ENCODE measurements around the gene S1PR1.

S1PR1 gene

DNA sequence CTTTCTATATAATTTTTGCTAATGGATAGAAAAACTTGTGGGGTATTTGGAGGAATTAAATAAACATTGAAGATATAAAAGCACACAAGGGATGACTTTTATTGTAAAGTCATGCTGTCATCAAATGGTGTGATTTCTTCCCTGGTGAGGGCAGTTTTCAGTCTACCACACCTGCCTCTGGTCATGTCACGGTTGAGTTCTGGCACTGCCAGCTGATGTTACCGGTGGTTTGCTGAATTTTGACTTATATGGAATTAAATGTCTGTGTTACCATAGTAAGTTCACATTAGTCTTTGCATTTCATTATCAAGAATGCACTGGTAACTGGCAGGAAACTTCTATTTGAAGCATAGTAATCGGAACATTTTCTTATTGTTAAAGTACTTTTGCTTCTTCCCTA lies 13.4 kb downstream of the S1PR1 start:
- H3K36me3 ChIP-seq (ENCODE audit: control insufficient read depth, insufficient read depth, low read length): no peaks in the 10 kb centered on the region
- no peak overlapping the region for H3K9ac ChIP-seq (ENCODE audit: low read length)
- no peaks in the 10 kb centered on the region for H3K27me3 ChIP-seq (ENCODE audit: control insufficient read depth, insufficient read depth, low read length)
- H3K4me1 ChIP-seq (ENCODE audit: control insufficient read depth, insufficient read depth, low read length): no peaks in the 10 kb centered on the region; the same call in 1 of the 2 replicates
- H3K9me3 ChIP-seq (ENCODE audit: control insufficient read depth, insufficient read depth, low read depth, low read length): no peaks in the 10 kb centered on the region
- no peak overlapping the region for H3K27ac ChIP-seq (ENCODE audit: low read depth, low read length)
- no peak overlapping the region for H3K4me3 ChIP-seq (ENCODE audit: low read depth, low read length)

DNA sequence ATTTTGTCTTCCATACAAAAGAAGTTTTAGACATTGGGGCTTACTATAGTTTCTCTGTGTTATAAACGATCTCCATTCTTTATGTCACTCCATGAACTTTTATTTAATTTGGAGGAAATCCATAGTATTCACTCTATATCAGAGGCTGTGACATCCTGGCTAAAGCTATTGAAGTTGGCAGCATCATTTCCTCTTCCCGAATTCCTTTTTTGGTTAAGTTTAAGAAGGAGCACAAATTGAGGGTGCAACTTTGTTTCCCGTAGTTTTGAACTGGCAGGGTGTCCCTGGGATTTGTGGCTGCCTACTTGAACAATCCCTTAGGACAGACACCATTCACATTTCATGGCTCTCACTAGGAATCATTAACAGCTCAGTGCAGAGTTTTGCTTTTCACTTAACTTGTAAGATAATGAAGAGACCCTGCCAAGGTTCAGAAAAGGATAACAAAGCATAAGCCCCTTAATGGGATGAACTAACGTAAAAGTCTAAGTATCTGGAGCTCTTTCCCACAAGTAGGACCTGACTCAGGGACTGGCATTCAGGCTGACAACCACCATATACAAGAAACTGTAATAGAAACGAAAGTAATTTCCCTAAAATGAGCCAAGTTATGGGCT lies 13.9 kb downstream of the S1PR1 start:
- Histone ChIP-seq H3K36me3 (ENCODE audit: control insufficient read depth, insufficient read depth, low read length) (no peaks in the 10 kb centered on the region), H3K9ac (ENCODE audit: low read length) (no peak overlapping the region), H3K9me3 (ENCODE audit: control insufficient read depth, insufficient read depth, low read depth, low read length) (no peaks in the 10 kb centered on the region), H3K4me1 (ENCODE audit: control insufficient read depth, insufficient read depth, low read length) (no peaks in the 10 kb centered on the region; the same call in 1 of the 2 replicates), H3K27ac (ENCODE audit: low read depth, low read length) (no peak overlapping the region), H3K27me3 (ENCODE audit: control insufficient read depth, insufficient read depth, low read length) (no peaks in the 10 kb centered on the region), H3K4me3 (ENCODE audit: low read depth, low read length) (no peak overlapping the region)

DNA sequence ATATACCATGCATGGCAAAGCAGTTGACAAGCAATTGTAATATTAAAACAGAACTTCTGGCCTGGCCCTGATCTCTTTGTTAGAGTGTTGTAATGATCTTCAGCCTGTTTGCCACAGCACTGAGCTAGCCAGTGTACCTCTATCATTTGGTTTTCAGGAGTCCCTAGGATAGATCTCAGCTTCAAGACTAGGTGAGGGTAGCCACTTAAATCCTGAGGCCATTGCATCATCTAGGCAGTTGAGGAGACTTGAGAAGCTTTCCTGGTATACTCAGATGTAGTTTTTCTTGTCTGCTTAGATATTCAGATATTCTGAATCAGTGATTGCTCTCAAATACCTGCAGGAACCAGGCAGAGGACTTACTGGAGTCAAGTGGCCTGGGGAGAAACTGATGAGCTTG lies 14.7 kb downstream of the S1PR1 start:
- Histone ChIP-seq H3K27me3 (ENCODE audit: control insufficient read depth, insufficient read depth, low read length) (no peaks in the 10 kb centered on the region), H3K9ac (ENCODE audit: low read length) (no peak overlapping the region), H3K36me3 (ENCODE audit: control insufficient read depth, insufficient read depth, low read length) (no peaks in the 10 kb centered on the region), H3K4me3 (ENCODE audit: low read depth, low read length) (no peak overlapping the region), H3K27ac (ENCODE audit: low read depth, low read length) (no peak overlapping the region), H3K4me1 (ENCODE audit: control insufficient read depth, insufficient read depth, low read length) (no peaks in the 10 kb centered on the region; the same call in 1 of the 2 replicates), H3K9me3 (ENCODE audit: control insufficient read depth, insufficient read depth, low read depth, low read length) (no peaks in the 10 kb centered on the region)

DNA sequence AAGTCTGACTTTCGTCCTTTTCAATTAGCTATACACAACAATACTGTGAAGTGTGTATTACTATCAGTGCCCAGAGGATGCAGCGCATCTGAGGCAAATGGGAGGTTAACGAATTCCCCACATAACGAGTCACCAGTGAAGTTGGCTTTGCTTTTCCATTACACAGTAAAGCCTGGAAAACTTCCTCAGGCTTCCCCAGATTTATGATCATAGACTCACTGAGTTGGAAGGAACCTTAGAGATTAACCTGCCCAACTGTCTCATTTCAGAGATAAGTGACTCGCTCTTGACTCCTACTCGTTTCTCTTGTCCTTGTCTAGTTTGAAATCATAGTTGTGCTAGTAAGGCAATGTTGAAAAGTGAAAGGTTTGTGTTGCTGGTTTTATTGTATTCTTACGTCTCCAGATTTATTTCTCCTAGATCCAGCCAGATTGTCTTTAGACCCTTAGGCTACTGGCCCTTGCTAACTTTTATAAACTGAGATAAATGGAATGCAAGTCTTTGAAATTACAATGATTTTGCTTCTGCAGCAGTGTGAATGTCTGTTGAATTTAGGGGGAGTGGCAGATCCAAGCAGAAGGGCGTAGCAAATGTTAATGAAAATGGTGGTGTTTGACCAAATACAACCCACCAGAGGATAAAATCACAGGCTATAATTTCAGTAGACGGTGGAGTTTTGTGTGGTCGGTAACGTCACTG lies 17.3 kb downstream of the S1PR1 start:
- Histone ChIP-seq H3K27ac (ENCODE audit: low read depth, low read length) (no peak overlapping the region), H3K9me3 (ENCODE audit: control insufficient read depth, insufficient read depth, low read depth, low read length) (no peaks in the 10 kb centered on the region), H3K9ac (ENCODE audit: low read length) (no peak overlapping the region), H3K4me1 (ENCODE audit: control insufficient read depth, insufficient read depth, low read length) (peaks cover 10% of the 10 kb centered on the region; the same call in 1 of the 2 replicates), H3K4me3 (ENCODE audit: low read depth, low read length) (no peak overlapping the region), H3K36me3 (ENCODE audit: control insufficient read depth, insufficient read depth, low read length) (no peaks in the 10 kb centered on the region), H3K27me3 (ENCODE audit: control insufficient read depth, insufficient read depth, low read length) (no peaks in the 10 kb centered on the region)

DNA sequence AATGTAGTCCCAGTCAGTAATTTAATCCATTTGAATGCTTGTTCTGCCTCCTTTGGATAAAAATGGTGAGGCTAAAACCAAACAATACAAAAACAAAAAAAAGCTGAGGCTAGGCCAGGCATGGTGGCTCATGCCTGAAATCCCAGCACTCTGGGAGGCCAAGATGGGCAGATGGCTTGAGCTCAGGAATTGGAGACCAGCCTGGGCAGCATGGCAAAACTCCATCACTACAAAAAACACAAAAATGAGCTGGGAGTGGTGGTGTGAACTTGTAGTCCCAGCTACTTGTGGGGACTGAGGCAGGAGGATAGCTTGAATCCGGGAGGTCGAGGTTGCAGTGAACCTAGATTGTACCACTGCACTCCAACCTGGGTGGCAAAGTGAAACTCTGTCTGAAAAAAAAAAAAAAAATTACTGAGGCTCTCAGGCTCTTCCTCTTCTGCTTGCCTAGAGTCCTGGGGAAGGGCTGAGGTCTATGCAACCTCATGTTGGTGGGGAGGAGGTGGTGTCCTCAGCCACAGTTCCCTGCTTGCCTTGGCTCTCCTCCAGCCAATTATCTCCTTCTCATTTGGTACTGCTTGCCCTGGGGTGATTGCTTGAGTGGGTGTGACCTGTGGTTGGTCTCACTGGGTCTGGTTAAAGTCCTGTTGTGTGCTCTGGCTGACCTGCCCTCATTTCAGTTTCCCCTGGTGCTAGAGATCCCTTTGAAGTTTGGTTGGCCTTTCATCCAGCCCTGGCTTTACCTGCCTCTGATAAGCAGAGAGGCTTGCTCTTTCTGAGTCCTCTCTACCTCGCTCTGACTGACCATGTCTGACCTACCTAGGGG lies 20.9 kb downstream of the S1PR1 start:
- Histone ChIP-seq H3K36me3 (ENCODE audit: control insufficient read depth, insufficient read depth, low read length) (no peaks in the 10 kb centered on the region), H3K27ac (ENCODE audit: low read depth, low read length) (no peak overlapping the region), H3K4me3 (ENCODE audit: low read depth, low read length) (no peak overlapping the region), H3K9me3 (ENCODE audit: control insufficient read depth, insufficient read depth, low read depth, low read length) (no peaks in the 10 kb centered on the region), H3K4me1 (ENCODE audit: control insufficient read depth, insufficient read depth, low read length) (peaks cover 10% of the 10 kb centered on the region; the same call in 1 of the 2 replicates), H3K27me3 (ENCODE audit: control insufficient read depth, insufficient read depth, low read length) (no peaks in the 10 kb centered on the region), H3K9ac (ENCODE audit: low read length) (no peak overlapping the region)

DNA sequence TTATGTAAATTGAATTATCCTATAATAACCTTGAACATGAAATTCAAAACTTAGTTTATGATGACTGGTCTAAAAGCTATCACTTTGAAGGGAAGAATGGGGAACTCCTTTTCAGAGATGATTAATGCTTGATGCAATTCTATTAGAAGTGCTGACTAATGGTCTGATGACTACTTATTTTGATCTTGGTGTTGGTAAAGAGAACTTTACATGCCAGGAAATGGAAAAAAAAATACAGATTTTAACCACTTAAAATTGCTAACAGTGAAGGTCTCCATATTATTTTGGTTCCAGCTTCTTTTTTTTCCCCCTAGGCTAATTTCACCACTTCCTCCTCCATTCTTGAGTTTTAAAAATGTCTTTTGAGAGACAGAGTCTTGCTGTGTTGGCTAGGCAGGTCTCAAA lies 22.9 kb downstream of the S1PR1 start:
- H3K9ac ChIP-seq (ENCODE audit: low read length): no peak overlapping the region
- no peak overlapping the region for H3K27ac ChIP-seq (ENCODE audit: low read depth, low read length)
- H3K36me3 ChIP-seq (ENCODE audit: control insufficient read depth, insufficient read depth, low read length): no peaks in the 10 kb centered on the region
- peaks cover 10% of the 10 kb centered on the region; the same call in 1 of the 2 replicates for H3K4me1 ChIP-seq (ENCODE audit: control insufficient read depth, insufficient read depth, low read length)
- H3K4me3 ChIP-seq (ENCODE audit: low read depth, low read length): no peak overlapping the region
- no peaks in the 10 kb centered on the region for H3K9me3 ChIP-seq (ENCODE audit: control insufficient read depth, insufficient read depth, low read depth, low read length)
- no peaks in the 10 kb centered on the region for H3K27me3 ChIP-seq (ENCODE audit: control insufficient read depth, insufficient read depth, low read length)

DNA sequence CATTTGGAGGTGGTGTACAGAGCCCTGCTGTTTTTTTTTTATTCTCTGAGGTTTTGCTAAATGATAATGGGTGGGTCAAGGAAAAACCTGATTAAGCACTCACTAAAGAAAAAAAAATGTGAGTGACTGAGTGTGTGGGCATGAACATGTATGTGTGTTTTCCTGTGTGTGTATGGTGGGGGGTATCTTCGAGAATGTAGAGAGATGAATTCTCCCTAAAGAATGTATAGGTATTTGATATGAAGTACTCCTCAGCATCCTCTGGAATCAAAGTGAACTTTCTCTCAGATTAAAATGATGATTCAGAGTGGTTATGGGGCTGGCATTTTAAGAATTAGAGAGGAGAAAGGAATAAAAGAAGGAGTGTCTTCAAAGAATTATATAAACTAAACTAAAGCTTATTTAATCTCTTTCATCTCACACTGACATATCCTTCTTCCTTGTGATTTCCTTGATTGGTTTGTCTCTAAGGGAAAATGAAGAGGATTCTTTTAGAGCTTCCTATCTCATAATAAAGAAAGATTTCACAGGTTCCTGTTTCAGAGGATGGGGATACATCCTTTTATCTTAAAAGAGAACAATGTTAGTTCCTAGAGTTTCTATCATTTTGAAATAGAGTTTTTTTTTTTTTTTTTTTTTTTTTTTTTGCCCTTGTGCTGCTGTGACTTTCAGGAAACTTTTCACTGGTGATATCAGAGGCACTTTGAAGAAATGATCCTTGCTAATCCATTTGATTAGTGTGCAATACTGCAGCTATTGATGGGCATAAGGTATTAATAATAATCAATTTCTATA lies 23.9 kb downstream of the S1PR1 start:
- H3K27ac ChIP-seq (ENCODE audit: low read depth, low read length): no peak overlapping the region

DNA sequence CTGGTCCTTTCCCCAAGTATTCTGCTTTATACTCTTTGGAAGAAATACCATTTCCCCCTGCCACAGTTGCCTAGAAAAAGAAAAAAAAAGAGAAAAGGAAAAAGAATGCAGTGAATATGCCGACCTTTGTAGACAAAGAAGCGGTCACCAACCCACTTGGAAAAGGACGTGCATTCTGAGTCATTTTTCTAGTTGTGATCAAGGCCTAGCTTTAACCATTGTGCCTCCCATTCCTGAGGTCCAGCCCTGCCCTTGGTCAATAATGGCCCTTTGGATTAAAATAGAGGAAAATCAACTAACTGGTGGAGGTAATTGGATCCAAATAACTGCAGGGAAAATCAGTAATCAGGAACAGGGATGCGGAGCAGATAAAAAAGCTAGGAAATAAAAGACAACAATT lies 24.8 kb downstream of the S1PR1 start:
- H3K9me3 ChIP-seq (ENCODE audit: control insufficient read depth, insufficient read depth, low read depth, low read length): no peaks in the 10 kb centered on the region

More for the DNA sequence above, 23.9 kb downstream of the S1PR1 start:
- Histone ChIP-seq H3K9ac (ENCODE audit: low read length) (no peak overlapping the region), H3K27me3 (ENCODE audit: control insufficient read depth, insufficient read depth, low read length) (no peaks in the 10 kb centered on the region), H3K4me3 (ENCODE audit: low read depth, low read length) (no peak overlapping the region), H3K36me3 (ENCODE audit: control insufficient read depth, insufficient read depth, low read length) (no peaks in the 10 kb centered on the region), H3K4me1 (ENCODE audit: control insufficient read depth, insufficient read depth, low read length) (peaks cover 10% of the 10 kb centered on the region; the same call in 1 of the 2 replicates), H3K9me3 (ENCODE audit: control insufficient read depth, insufficient read depth, low read depth, low read length) (no peaks in the 10 kb centered on the region)

DNA sequence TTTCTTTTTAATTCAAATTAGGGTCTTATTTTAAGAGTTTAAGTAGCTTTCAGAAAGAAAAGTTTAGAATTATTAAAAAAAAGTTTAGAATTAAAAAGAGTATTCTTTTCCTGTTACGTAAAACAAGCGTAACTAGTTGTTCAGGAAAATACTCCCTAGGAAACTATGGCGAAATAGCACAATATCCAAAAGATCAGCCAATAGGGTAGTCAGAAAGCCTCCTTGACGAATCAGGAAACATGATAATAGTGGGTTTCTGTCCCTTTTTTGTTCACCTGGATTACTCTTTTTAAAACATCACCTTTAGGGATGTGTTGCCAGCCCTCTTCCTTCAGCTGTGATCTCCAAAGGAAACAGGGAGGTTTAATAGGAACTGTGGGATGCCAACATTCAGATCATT lies 25.2 kb downstream of the S1PR1 start:
- Histone ChIP-seq H3K36me3 (ENCODE audit: control insufficient read depth, insufficient read depth, low read length) (no peaks in the 10 kb centered on the region), H3K27ac (ENCODE audit: low read depth, low read length) (no peak overlapping the region), H3K9me3 (ENCODE audit: control insufficient read depth, insufficient read depth, low read depth, low read length) (no peaks in the 10 kb centered on the region), H3K4me1 (ENCODE audit: control insufficient read depth, insufficient read depth, low read length) (peaks cover 10% of the 10 kb centered on the region; the same call in 1 of the 2 replicates), H3K9ac (ENCODE audit: low read length) (no peak overlapping the region), H3K27me3 (ENCODE audit: control insufficient read depth, insufficient read depth, low read length) (no peaks in the 10 kb centered on the region), H3K4me3 (ENCODE audit: low read depth, low read length) (no peak overlapping the region)

More for the DNA sequence above, 24.8 kb downstream of the S1PR1 start:
- H3K27me3 ChIP-seq (ENCODE audit: control insufficient read depth, insufficient read depth, low read length): no peaks in the 10 kb centered on the region
- no peaks in the 10 kb centered on the region for H3K36me3 ChIP-seq (ENCODE audit: control insufficient read depth, insufficient read depth, low read length)
- no peak overlapping the region for H3K4me3 ChIP-seq (ENCODE audit: low read depth, low read length)
- no peak overlapping the region for H3K27ac ChIP-seq (ENCODE audit: low read depth, low read length)
- H3K9ac ChIP-seq (ENCODE audit: low read length): no peak overlapping the region
- peaks cover 10% of the 10 kb centered on the region; the same call in 1 of the 2 replicates for H3K4me1 ChIP-seq (ENCODE audit: control insufficient read depth, insufficient read depth, low read length)

DNA sequence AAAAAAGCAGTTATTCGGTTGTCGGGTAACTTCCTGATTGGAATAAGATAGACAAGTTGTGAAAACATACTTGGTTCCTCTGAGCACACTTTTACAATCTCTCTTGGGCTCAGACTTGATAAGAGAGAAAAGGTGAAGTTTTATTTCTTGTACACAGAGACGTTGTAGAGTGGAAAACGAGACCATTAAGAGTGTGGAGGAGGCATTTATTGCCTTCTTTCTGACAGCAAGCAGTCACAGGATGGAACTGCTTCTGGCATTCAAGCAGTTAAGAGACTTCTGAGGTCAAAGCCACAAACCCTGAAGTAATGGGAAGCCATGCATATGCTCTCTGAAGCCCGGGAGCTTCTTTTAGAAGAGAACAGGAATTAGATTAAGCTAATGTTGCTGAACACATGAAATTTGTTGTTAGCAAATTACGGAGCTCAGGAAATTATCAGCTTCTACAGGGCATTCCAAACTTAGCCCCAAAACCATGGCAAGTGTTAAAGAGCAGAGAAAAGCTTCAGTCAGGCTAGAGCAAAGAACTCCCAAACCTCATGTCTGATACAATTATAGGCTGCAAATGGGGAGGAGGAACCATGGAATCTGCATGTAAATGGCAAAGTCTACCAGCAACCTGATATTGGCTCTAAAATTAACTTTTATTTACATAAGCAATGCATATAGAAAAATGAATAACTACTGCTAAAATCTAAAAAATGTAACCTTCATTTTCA lies 26.0 kb downstream of the S1PR1 start:
- Histone ChIP-seq H3K4me1 (ENCODE audit: control insufficient read depth, insufficient read depth, low read length) (peaks cover 9% of the 10 kb centered on the region; the same call in 1 of the 2 replicates), H3K27me3 (ENCODE audit: control insufficient read depth, insufficient read depth, low read length) (no peaks in the 10 kb centered on the region), H3K27ac (ENCODE audit: low read depth, low read length) (no peak overlapping the region), H3K9ac (ENCODE audit: low read length) (no peak overlapping the region), H3K4me3 (ENCODE audit: low read depth, low read length) (no peak overlapping the region), H3K36me3 (ENCODE audit: control insufficient read depth, insufficient read depth, low read length) (no peaks in the 10 kb centered on the region), H3K9me3 (ENCODE audit: control insufficient read depth, insufficient read depth, low read depth, low read length) (no peaks in the 10 kb centered on the region)

Measured in HUES6 (cell line).